Measurements from ENCODE around the gene LYL1. TPM values are rescaled to one million over a fixed set of nuclear protein-coding genes. Genes with fewer than 3 reads are reported as not detected.

Gene LYL1
- total and polyA plus RNA-seq, 2 of the 13 experiments (the other 11 are each of a cell fraction or from before 2014, with no cell fraction given), result 0.75 to 0.92 TPM

GRCh38 chr19:13093407-13094105 lies 9.1 kb downstream of the LYL1 start (continued):
- no peak for TF ChIP-seq PPARG (CRISPR knock-in tag; conservative IDR thresholded peaks at IDR 0.05)
- no peak for TF ChIP-seq ZNF501 (CRISPR knock-in tag; IDR thresholded peaks at IDR 0.05)
- no peak for TF ChIP-seq ZSCAN12 (CRISPR knock-in tag; IDR thresholded peaks at IDR 0.05)
- 0 out of 4 replicates have a peak, but pooled peaks of 1 of the 2 experiments have one; percentile 11 for TF ChIP-seq POLR2A (IDR thresholded peaks at IDR 0.05; ENCODE audit: insufficient read depth in 1 of 2, low read depth in 2 of 2, low read length in 2 of 2)
- no peak for TF ChIP-seq NFATC3 (CRISPR knock-in tag; IDR thresholded peaks at IDR 0.05)
- no peak for TF ChIP-seq ZMAT3 (CRISPR knock-in tag; conservative IDR thresholded peaks at IDR 0.05)
- TF ChIP-seq ZNF121 (CRISPR knock-in tag; IDR thresholded peaks at IDR 0.05), result no peak
- TF ChIP-seq ETV6 (CRISPR knock-in tag; conservative IDR thresholded peaks at IDR 0.05), result 0 out of 2 replicates have a peak, but pooled peaks have one; percentile 20
- no peak for TF ChIP-seq ZBTB44 (CRISPR knock-in tag; IDR thresholded peaks at IDR 0.05)
- TF ChIP-seq PRDM15 (CRISPR knock-in tag; IDR thresholded peaks at IDR 0.05), result no peak
- no peak for TF ChIP-seq NR0B2 (CRISPR knock-in tag; IDR thresholded peaks at IDR 0.05)
- peak; percentile 59; the same call in 1 of the 2 replicates for TF ChIP-seq IRF2 (CRISPR knock-in tag; IDR thresholded peaks at IDR 0.05)
- TF ChIP-seq CREBL2 (CRISPR knock-in tag; IDR thresholded peaks at IDR 0.05; ENCODE audit: borderline replicate concordance), result no peak
- TF ChIP-seq FIP1L1 (IDR thresholded peaks at IDR 0.05; ENCODE audit: borderline replicate concordance, insufficient read depth, low read depth, low read length), result no peak
- no peak for TF ChIP-seq SMYD3 (CRISPR knock-in tag; IDR thresholded peaks at IDR 0.05)
- no peak for TF ChIP-seq ZMAT5 (CRISPR knock-in tag; IDR thresholded peaks at IDR 0.05; ENCODE audit: borderline replicate concordance, low read depth)
